DMS53 treated with DMSO at 0.1 percent for 48 hours (cell line): ENCODE measurements around the gene ANKMY1.
"Not testable (repeated sequence)": the region's sequence is repeated elsewhere in the genome, so short reads cannot be mapped to it uniquely, and the experiment has no call there.

Experiments used
- DNase-seq: peaks from one replicate; lab custom pipeline; 2025; ENCODE audit not compliant: unreplicated experiment; lab: John Stamatoyannopoulos, UW

Gene ANKMY1

DNA sequence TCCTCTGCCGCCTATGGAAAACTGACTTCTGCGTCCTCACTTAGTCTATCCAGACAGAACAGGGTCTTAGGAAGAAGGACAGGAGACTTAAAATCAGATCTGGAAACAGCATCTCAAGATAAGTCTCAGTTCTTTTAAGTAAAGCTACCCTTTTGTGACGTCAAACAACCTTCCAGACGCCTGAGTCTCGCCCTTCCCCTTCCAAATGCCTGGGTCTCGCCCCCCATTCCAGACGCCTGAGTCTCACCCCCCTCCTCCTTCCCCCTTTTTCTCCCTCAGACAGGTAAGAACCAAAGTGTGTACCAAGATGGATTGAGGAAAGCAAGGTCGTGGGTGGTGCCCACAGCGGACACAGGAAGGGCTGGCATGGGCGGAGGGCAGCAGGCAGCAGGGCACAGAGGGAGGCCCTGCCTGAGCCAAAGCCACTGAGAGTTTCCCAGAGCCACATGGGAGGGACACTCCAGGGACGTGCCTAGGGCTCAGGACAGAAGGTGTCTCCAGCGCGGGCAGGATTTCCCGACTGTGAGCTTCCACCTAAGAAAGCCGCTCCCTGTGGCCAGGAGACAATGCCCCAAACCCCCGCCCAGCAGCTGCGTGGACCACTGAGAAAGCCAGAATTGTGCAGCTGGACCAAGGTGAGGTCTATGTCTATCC is 51.3 kb downstream of the ANKMY1 start:
- no peak for DNase-seq

- DNase-seq: no peak
These were observed 51.9 kb downstream of the ANKMY1 start for GRCh38 chr2:240505910-240506309.

DNA sequence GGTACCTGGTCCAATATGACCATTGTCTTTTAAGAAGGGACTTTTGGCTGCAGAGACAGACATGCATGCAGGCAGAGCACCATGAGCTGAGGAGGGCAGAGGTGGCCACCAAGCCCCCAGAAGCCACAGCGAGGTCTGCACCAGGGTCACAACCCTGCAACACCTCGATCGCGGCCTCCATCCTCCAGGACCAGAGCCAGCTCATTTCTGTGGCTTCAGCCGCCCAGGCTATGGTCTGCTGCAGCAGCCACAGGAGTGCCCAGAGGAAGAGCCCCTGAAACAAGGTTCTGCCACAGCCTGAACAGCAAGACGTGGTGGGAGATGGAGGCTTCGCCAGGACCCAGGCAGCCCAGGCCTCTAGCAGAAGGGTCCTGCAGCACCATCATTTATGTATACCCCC is 53.9 kb downstream of the ANKMY1 start:
- DNase-seq: no peak

GRCh38 chr2:240503375-240503774 is 54.4 kb downstream of the ANKMY1 start:
- no peak for DNase-seq

DNA sequence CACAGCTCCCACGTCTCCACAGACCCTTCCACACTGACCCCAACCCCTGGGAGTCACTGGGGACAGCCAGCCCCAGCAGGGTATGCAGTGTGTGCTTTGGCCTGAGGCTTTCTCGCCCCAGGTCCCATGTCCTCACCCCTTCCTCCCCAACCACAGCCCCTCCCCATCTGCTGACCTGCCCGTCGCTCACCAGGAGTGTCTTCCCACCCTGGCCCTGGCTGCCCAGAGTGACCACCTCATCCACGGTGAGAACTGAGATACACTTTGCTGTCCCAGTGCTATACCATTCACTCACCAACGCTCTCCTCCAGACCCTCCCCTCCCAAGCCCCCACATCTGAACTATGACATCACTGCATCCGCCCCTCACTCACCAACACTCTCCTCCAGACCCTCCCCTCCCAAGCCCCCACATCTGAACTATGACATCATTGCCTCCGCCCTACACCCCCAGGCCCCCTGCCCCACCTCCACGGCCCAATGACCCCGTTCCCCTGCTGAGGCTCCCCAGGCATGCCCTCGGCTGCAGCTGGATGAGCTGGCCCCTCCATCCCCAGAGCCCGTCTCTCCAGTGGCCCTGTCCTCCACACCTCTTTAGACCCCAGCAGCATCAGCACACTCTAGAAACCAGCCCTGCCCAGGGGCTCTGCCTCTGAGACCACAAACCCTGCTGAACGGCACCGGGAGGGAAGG is 55.2 kb downstream of the ANKMY1 start:
- no peak for DNase-seq

- DNase-seq: no peak
These were observed 55.7 kb downstream of the ANKMY1 start for GRCh38 chr2:240502059-240502429.

GRCh38 chr2:240501531-240501991 is 56.2 kb downstream of the ANKMY1 start:
- no peak for DNase-seq

DNA sequence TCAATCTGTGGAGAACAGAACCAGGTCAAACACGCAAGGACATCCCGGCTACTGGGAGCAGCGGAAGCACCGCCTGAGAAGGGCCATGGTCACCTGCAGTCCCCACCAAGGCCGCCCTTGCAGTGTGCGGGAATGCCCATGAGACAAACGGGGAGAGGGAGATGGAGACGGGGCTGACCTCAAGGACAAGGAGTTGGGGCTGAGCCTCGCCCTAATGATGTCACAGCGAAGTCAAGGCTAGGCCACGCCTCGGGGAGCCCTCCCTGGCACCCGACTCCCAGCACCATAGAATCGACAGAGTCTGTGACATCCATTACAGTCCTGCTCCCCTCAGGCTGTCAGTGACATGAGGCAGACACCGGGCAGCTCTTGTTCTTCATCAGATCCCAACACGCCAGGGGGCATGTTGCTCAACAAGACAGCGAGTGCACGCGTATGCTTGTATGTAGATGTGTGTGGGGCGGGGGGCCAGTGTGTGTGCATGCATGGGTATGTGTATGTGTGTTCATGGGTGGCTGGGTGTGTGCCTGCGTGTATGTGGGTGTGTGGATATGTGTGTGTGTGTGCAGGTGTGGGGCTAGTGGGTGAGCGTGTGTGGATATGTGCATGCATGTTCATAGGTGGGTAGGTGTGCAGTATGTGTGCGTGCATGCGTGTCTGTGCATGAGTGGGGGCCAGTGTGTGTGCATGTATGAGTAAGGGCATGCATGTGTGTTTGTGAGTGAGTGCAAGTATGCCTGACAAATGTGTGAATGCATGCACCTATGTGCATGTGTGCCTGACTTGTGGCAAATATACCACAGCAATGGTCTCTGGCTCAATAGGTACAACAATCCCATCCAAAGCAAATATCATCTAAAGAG is 57.0 kb downstream of the ANKMY1 start:
- DNase-seq: no peak

- no peak for DNase-seq
These were observed 58.2 kb downstream of the ANKMY1 start for GRCh38 chr2:240499309-240500301.

DNA sequence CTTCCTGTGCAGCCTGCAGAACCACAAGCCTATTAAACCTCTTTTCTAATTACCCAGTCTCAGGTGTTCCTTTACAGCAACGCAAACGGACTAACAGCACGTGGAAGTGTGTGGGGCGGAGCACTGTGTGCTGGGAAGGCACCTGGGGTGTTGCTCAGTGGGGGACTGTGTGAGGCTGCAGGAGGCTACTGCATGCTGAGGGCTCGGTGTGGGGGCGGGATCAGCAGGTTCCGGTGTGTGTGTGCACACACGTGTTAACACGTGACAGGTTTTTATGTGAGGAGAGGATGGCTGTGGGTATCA is 58.9 kb downstream of the ANKMY1 start:
- DNase-seq: no peak

DNA sequence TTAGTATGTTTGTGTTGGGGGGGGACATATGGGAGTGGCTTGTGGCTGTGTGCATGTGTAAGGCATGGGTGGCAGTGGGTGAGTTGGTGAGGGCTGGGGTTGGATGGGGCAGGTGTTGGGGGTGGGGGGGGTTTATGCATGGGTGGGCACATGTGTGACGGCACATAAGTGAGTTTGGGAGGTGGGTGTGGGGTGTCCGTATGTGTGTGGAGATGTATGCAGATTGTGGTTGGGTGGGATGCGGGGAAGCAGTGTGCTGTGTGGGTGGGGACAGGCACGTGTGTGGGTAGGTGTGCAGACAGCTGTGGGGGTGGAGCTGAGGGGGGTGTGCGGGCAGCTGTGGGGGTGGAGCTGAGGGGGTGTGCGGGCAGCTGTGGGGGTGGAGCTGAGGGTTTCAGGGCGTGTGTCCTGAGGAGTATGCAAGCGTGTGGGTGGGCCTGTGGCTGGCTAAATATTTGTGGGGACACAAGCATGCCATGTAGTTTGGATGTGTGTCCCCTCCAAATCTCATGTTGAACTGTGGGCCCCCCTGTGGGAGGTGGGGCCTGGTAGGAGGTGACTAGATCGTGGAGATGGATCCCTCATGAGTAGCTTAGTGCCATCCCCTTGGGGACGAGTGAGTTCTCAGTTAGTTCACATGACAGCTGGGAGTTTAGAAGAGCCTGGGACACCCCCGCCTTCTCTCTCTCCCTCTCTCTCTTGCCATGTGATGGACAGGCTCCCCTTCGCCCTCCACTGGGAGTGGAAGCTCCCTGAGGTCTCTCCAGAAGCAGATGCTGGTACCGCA is 59.4 kb downstream of the ANKMY1 start:
- no peak for DNase-seq

GRCh38 chr2:240497082-240497481 is 60.7 kb downstream of the ANKMY1 start:
- DNase-seq: not testable (repeated sequence)

- not testable (repeated sequence) for DNase-seq
These were observed 62.8 kb downstream of the ANKMY1 start for GRCh38 chr2:240494942-240495341.

DNA sequence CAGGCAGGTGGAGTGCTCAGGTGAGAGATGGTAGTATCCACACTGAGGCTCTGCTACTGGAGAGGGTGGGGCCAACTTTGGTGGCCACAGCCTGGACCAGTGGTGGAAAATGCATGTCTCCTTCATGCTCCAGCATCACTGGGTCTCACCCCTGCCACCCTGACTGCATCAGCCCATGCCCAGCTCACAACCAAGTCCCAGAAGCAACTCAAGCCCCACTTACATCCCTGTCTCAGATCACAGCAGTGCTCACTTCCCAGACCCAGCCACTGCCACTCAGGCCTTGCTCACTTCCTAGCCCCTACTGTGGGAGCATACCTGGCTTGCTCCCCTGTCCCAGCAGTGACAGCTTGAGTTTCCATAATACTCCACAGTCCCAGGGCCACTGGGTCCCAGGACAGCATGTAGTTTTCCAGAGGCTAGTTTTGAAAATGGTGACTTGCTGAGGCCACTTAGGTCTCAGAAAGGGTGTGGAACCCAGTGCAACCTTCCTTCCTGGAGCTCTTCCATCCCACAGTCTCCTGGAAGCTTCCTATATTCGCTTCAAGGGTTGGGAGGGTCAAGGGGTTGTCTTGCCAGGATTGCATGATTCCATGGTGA is 63.5 kb downstream of the ANKMY1 start:
- DNase-seq: no peak

GRCh38 chr2:240491483-240491882 is 66.3 kb downstream of the ANKMY1 start:
- no peak for DNase-seq

DNA sequence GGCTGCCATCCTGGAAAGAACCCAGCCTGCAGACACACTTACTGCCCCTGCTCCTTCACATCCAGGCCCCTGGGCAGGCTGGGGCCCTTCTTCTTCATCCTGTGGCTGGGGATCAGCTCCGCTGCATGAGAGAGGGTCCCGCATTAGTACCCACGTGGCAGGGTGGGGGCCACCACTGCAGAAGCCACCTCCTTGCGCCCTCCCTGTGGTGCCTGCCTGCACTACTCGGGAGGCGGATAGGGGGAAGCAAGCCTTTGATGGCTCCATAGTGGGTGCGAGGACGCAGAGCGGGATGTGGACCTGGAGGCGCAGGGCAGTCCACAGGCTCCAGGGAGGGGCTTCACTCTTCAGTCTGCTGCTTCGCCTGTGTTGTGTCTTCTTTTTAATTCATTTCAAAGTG is 75.6 kb downstream of the ANKMY1 start:
- no peak for DNase-seq

DNA sequence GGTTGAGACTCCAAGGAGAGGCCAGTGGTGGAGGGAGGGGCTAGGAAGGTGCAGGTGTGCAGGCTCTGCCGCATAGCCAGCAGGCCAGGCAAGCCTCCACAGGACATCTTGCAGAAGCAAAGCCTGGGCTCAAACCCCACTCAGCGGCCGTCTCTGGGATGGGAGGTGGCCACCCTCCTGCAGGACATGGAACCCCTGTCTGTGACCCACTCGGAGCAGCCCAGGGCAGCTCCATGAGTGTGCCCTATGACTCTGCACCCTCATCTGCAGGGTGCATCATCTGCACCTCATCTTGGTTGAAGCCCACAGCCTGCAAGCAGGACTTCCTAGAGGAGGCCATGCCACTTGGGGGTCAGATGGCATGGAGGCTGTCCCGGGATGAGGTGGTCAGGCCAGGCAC is 76.1 kb downstream of the ANKMY1 start:
- DNase-seq: no peak

GRCh38 chr2:240480834-240481623 is 76.8 kb downstream of the ANKMY1 start:
- DNase-seq: no peak

- no peak for DNase-seq
These were observed 78.7 kb downstream of the ANKMY1 start for GRCh38 chr2:240479111-240479501.
